ENCODE results near the gene QTRT2. TPM values are rescaled to one million over a fixed set of nuclear protein-coding genes. Genes with fewer than 3 reads are reported as not detected.

The QTRT2 gene
- total RNA-seq, 1 donor from 2014 or later: 23.9 TPM

DNA sequence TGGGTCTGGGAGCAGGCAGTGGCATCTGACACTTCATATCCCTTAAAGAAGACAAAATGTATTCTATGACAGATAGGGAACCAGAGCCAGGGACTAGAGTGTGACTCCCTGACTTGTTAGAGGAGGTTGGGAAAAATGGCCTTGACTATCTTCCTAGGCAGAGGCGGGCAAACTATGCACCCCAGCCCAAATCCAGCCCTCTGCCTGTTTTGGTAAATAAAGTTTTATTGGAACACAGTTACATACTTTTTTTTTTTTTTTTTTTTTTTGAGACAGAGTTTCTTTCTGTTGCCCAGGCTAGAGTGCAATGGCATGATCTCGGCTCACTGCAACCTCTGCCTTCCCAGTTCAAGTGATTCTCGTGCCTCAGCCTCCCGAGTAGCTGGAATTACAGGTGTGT lies 47.3 kb downstream of the QTRT2 start:
- TF ChIP-seq, protein P1, sequence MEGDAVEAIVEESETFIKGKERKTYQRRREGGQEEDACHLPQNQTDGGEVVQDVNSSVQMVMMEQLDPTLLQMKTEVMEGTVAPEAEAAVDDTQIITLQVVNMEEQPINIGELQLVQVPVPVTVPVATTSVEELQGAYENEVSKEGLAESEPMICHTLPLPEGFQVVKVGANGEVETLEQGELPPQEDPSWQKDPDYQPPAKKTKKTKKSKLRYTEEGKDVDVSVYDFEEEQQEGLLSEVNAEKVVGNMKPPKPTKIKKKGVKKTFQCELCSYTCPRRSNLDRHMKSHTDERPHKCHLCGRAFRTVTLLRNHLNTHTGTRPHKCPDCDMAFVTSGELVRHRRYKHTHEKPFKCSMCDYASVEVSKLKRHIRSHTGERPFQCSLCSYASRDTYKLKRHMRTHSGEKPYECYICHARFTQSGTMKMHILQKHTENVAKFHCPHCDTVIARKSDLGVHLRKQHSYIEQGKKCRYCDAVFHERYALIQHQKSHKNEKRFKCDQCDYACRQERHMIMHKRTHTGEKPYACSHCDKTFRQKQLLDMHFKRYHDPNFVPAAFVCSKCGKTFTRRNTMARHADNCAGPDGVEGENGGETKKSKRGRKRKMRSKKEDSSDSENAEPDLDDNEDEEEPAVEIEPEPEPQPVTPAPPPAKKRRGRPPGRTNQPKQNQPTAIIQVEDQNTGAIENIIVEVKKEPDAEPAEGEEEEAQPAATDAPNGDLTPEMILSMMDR (IDR thresholded peaks at IDR 0.05; ENCODE audit: unreplicated experiment): no peak
- no peaks in the 10 kb centered on the region for H3K9me3 Mint-ChIP-seq (ENCODE audit: unreplicated experiment)
- H3K27me3 Mint-ChIP-seq (ENCODE audit: unreplicated experiment): peaks cover 2% of the 10 kb centered on the region

DNA sequence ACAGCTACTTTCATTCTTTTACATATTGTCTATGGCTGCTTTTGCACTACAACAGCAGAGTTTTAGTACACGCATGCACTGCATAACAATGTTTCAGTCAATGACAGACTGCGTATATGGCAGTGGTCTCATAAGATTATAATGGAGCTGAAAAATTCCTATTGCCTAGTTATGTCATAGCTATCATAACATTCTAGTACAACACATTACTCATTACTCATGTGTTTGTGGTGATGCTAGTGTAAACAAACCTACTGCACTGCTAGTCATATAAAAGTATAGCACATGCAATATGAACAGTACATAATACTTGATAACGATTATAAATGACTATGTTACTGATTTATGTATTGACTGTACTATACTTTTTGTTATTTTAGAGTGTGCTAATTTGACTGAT lies 47.9 kb downstream of the QTRT2 start:
- H3K36me3 Mint-ChIP-seq (ENCODE audit: low read depth, unreplicated experiment): no peaks in the 10 kb centered on the region
- H3K4me3 Mint-ChIP-seq (ENCODE audit: unreplicated experiment): no peak overlapping the region
- peaks cover 10% of the 10 kb centered on the region for H3K4me1 Mint-ChIP-seq (ENCODE audit: unreplicated experiment)
- H3K27ac Mint-ChIP-seq (ENCODE audit: unreplicated experiment): no peak overlapping the region
- H3K27me3 Mint-ChIP-seq (ENCODE audit: unreplicated experiment): peaks cover 2% of the 10 kb centered on the region
- TF ChIP-seq, protein P1 (IDR thresholded peaks at IDR 0.05; ENCODE audit: unreplicated experiment): no peak
- DNase-seq (ENCODE audit: low spot score): no peak
- no peaks in the 10 kb centered on the region for H3K9me3 Mint-ChIP-seq (ENCODE audit: unreplicated experiment)

More for the DNA sequence above, 47.3 kb downstream of the QTRT2 start:
- DNase-seq (ENCODE audit: low spot score): no peak
- no peak overlapping the region for H3K4me3 Mint-ChIP-seq (ENCODE audit: unreplicated experiment)
- peaks cover 10% of the 10 kb centered on the region for H3K4me1 Mint-ChIP-seq (ENCODE audit: unreplicated experiment)
- H3K36me3 Mint-ChIP-seq (ENCODE audit: low read depth, unreplicated experiment): no peaks in the 10 kb centered on the region
- no peak overlapping the region for H3K27ac Mint-ChIP-seq (ENCODE audit: unreplicated experiment)

DNA sequence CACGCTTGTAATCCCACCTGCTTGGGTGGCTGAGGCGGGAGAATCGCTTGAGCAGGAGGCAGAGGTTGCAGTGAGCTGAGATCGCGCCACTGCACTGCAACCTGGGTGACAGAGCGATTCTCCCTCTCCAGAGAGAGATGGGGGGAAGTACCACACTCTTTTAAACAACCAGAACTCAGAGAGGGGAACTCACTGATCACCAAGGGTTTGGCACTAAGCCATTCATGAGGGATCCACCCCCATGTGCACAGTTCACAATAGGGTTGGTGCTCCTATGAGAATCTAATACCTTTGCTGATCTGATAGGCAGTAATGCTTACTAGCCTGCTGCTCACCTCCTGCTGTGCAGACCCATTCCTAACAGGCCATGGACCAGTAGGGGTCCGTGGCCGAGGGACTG lies 51.6 kb downstream of the QTRT2 start:
- no peak overlapping the region for H3K27ac Mint-ChIP-seq (ENCODE audit: unreplicated experiment)
- H3K4me3 Mint-ChIP-seq (ENCODE audit: unreplicated experiment): no peak overlapping the region
- H3K27me3 Mint-ChIP-seq (ENCODE audit: unreplicated experiment): peaks cover 5% of the 10 kb centered on the region
- H3K36me3 Mint-ChIP-seq (ENCODE audit: low read depth, unreplicated experiment): no peaks in the 10 kb centered on the region
- peaks cover 17% of the 10 kb centered on the region for H3K4me1 Mint-ChIP-seq (ENCODE audit: unreplicated experiment)
- no peaks in the 10 kb centered on the region for H3K9me3 Mint-ChIP-seq (ENCODE audit: unreplicated experiment)
- no peak for DNase-seq (ENCODE audit: low spot score)
- TF ChIP-seq, protein P1 (IDR thresholded peaks at IDR 0.05; ENCODE audit: unreplicated experiment): no peak

DNA sequence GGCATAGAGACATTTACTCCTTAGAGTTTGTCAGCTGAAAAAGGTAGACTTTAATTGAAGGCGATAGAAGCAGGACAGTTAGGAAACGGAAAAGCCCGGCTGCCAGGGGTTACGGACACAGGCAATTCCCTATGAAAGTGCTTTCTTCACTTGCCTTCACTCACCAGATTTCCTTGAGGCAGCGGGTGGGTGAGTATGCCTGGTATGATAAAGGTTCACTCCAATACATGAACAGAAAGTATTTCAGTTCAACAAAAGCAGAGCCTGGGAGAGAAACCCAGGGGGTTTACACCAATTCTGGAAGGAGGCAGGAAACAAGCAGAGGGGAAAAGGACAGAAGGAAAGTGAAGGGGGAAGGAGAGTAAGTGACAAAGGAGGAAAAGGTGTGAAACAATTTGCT lies 53.9 kb downstream of the QTRT2 start:
- H3K36me3 Mint-ChIP-seq (ENCODE audit: low read depth, unreplicated experiment): no peaks in the 10 kb centered on the region
- TF ChIP-seq, protein P1 (IDR thresholded peaks at IDR 0.05; ENCODE audit: unreplicated experiment): no peak
- H3K4me1 Mint-ChIP-seq (ENCODE audit: unreplicated experiment): peaks cover 17% of the 10 kb centered on the region
- H3K9me3 Mint-ChIP-seq (ENCODE audit: unreplicated experiment): no peaks in the 10 kb centered on the region
- H3K27ac Mint-ChIP-seq (ENCODE audit: unreplicated experiment): peak overlapping the region; percentile 92
- H3K4me3 Mint-ChIP-seq (ENCODE audit: unreplicated experiment): no peak overlapping the region
- peaks cover 5% of the 10 kb centered on the region for H3K27me3 Mint-ChIP-seq (ENCODE audit: unreplicated experiment)
- DNase-seq (ENCODE audit: low spot score): peak; percentile 10

DNA sequence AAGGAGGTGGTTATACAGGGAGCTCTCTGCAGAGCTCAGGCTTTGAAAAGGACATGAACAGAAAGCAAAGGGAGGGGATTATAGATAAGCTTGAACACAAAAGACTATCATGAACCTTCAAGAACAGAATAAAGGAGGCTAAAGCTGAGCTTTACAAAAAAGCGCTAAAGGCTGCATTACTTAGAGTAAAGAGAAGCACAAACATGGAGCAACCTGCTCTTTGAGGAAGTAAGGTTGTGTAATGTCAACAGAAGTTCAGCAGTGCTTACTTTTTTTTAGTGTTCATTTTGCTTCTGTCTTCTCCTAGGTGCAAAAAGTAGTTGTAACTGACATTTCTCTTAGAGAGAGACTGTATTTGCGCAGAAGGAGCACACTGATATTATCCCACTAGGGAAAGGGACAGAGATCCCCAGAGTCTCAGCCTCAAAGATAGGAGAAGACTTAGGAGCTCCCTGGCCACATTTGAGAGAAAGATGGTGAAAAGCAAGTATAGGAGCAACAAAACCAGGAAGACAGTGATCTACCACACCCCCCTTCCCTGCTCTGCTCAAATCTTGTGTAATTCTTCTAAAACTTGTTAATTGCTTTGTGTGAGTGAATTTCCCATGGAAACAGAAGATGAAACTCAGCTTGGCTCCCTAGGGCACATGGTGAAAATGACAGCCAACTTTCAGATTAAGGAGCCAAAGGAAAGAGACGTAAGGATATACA lies 54.7 kb downstream of the QTRT2 start:
- H3K4me1 Mint-ChIP-seq (ENCODE audit: unreplicated experiment): peaks cover 15% of the 10 kb centered on the region
- H3K36me3 Mint-ChIP-seq (ENCODE audit: low read depth, unreplicated experiment): no peaks in the 10 kb centered on the region
- H3K4me3 Mint-ChIP-seq (ENCODE audit: unreplicated experiment): no peak overlapping the region
- TF ChIP-seq, protein P1 (IDR thresholded peaks at IDR 0.05; ENCODE audit: unreplicated experiment): no peak
- peaks cover 5% of the 10 kb centered on the region for H3K27me3 Mint-ChIP-seq (ENCODE audit: unreplicated experiment)
- peak overlapping the region; percentile 15 for H3K27ac Mint-ChIP-seq (ENCODE audit: unreplicated experiment)
- H3K9me3 Mint-ChIP-seq (ENCODE audit: unreplicated experiment): no peaks in the 10 kb centered on the region
- DNase-seq (ENCODE audit: low spot score): no peak
